Psoas muscle (tissue), 8 donors: ENCODE measurements around the gene IQUB. TPM values are rescaled to one million over a fixed set of nuclear protein-coding genes. Genes with fewer than 3 reads are reported as not detected.
"Not testable (repeated sequence)": the region's sequence is repeated elsewhere in the genome, so short reads cannot be mapped to it uniquely, and the experiment has no call there.

Source experiments
- ATAC-seq, 4 donors: fragments of 200-7000 bp; cut with Tn5 transposase; one replicate each; pipeline ENCODE4 v1.9.1; 2020; ENCODE audit warnings: moderate library complexity in 3 of 4, mild to moderate bottlenecking in 2 of 4
- DNase-seq, 2 donors: peaks; one replicate each; pipeline ENCODE4 v3.0.0-alpha.2; 2020
- H3K27ac ChIP-seq: fragments of 200-600 bp; one replicate; pipeline ENCODE4 v1.8.0; 2022
- H3K27me3 ChIP-seq, 3 donors: fragments of 200-600 bp in 1 of 3; one replicate each; pipeline versions ENCODE4 v1.6.1 to v1.8.0; 2013 to 2022; ENCODE audit warnings: low read length in 2 of 3, mild to moderate bottlenecking in 2 of 3, moderate library complexity in 1 of 3; ENCODE audit not compliant: insufficient read depth in 3 of 3
- H3K36me3 ChIP-seq, 2 donors: fragments of 200-600 bp in 1 of 2; one replicate each; pipeline versions ENCODE4 v1.6.1 to v1.8.0; 2013 to 2022; ENCODE audit warnings: low read depth in 1 of 2, mild to moderate bottlenecking in 1 of 2, moderate library complexity in 1 of 2; ENCODE audit not compliant: insufficient read depth in 1 of 2
- H3K4me1 ChIP-seq: fragments of 200-600 bp; one replicate; pipeline ENCODE4 v1.8.0; 2022
- H3K4me3 ChIP-seq: fragments of 200-600 bp; one replicate; pipeline ENCODE4 v1.8.0; 2022; ENCODE audit warnings: mild to moderate bottlenecking
- H3K9me3 ChIP-seq: fragments of 200-600 bp; one replicate; pipeline ENCODE4 v1.8.0; 2022
- CTCF ChIP-seq: fragments of 200-600 bp; IDR thresholded peaks from one replicate; pipeline ENCODE4 v1.8.0; 2022; ENCODE audit warnings: antibody characterized with exemption
- WGBS, 3 donors: extraction: QIAGEN DNeasy Blood & Tissue Kit; methylation state at CpG; one replicate each; pipeline versions ENCODE4 v1.1.6 to v1.1.7; 2013; 5-methylcytosine and 5-hydroxymethylcytosine counted together
- intact Hi-C, 2 donors: fragments of 100-400 bp; cut with DNase I; formaldehyde crosslinking; loops; one replicate each; pipeline versions ENCODE4 v1.11.0 to v1.14.2; 2022
- polyA plus RNA-seq, 3 donors: library from polyadenylated mRNA; stranded (reverse); fragments of 200-250 nt; gene quantifications; one replicate each; pipeline ENCODE4 v1.2.3, GENCODE V29; 2013
- total RNA-seq, 4 donors: library from RNA; stranded (reverse); fragmentation: NEBNext Ultra II Directional in 2 of 4; extraction: Animal tissue kit (Norgen Biotek cat#: 25700) in 2 of 4; gene quantifications; one replicate each; pipeline versions ENCODE4 v1.2.1 to v1.2.4, GENCODE V29; 2021 to 2023
- donor health status: healthy with polysubstance abuse.
- donor health status: DM: no; HTN: no; CAD: no; lungs with moderate emphysema.
- donor health status: Bipolar disorder and iron deficiency.
- donor health status: healthy.
- donor health status: DM: yes; HTN: yes; CAD: no.
- donor health status: DM: no; HTN: no; CAD: no.
- donor health status: DM: no; HTN: no; CAD: no.
- donor health status: DM: yes; HTN: yes; CAD: no.

The IQUB gene
- total and polyA plus RNA-seq, 7 donors, result 0.14 to 3.5 (median 0.47) TPM

- intact Hi-C loops, result no loop called here
- Histone ChIP-seq H3K36me3 (peaks cover 2 to 58% of the 10 kb centered on the region in 2 donors), H3K27me3 (no peaks in the 10 kb centered on the region), H3K4me3 (no peak overlapping the region), H3K4me1 (peaks cover 48% of the 10 kb centered on the region), H3K9me3 (no peaks in the 10 kb centered on the region), H3K27ac (no peak overlapping the region)
- DNase-seq, result no peak
- no peak for ATAC-seq
- 98% methylated on average over 2 of the region's 2 CpGs for WGBS, 3 donors
- no peak for TF ChIP-seq CTCF
These were observed 18.2 kb upstream of the IQUB start for GRCh38 chr7:123552641-123553040.

- H3K27me3 ChIP-seq, intact Hi-C loops, H3K4me3 ChIP-seq, DNase-seq, ATAC-seq, H3K9me3 ChIP-seq, H3K27ac ChIP-seq: not testable (repeated sequence)
- Histone ChIP-seq H3K4me1 (peaks cover 52% of the 10 kb centered on the region), H3K36me3 (peaks cover 2 to 58% of the 10 kb centered on the region in 2 donors)
These were observed 17.7 kb upstream of the IQUB start for GRCh38 chr7:123552134-123552533.

GRCh38 chr7:123548406-123548805, 14.0 kb upstream of the IQUB start:
- DNase-seq, result no peak
- intact Hi-C loops, result no loop called here
- peaks cover 2 to 49% of the 10 kb centered on the region in 2 donors for H3K36me3 ChIP-seq
- H3K4me3 ChIP-seq, result no peak overlapping the region
- ATAC-seq, result no peak
- peaks cover 22% of the 10 kb centered on the region for H3K4me1 ChIP-seq
- no peaks in the 10 kb centered on the region for H3K9me3 ChIP-seq
- no peaks in the 10 kb centered on the region for H3K27me3 ChIP-seq
- TF ChIP-seq CTCF, result no peak
- H3K27ac ChIP-seq, result no peak overlapping the region
- WGBS, 3 donors, result 79 to 86% (median 83%) methylated on average over 1 of the region's 1 CpG

- H3K27ac ChIP-seq, result no peak overlapping the region
- 54 to 66% (median 65%) methylated on average over 1 of the region's 1 CpG for WGBS, 3 donors
- peaks cover 0 to 9% of the 10 kb centered on the region in 2 donors for H3K36me3 ChIP-seq
- DNase-seq (no peak), ATAC-seq (no peak)
- peaks cover 9% of the 10 kb centered on the region for H3K4me1 ChIP-seq
- no peaks in the 10 kb centered on the region for H3K27me3 ChIP-seq
- TF ChIP-seq CTCF, result no peak
- H3K4me3 ChIP-seq, result no peak overlapping the region
- intact Hi-C loops, result loop anchor here in 1 of 2 donors (5.0 kb wide), 1 partner anchor 48 kb away; no protein-coding TSS in a partner anchor
- no peaks in the 10 kb centered on the region for H3K9me3 ChIP-seq
These were observed 5.5 kb upstream of the IQUB start for GRCh38 chr7:123539871-123540270.

- ATAC-seq (no peak), DNase-seq (no peak)
- intact Hi-C loops, result loop anchor here in 1 of 2 donors (5.0 kb wide), 1 partner anchor 47 kb away; no protein-coding TSS in a partner anchor
- 93 to 100% (median 96%) methylated on average over 1 of the region's 1 CpG for WGBS, 3 donors
- no peak overlapping the region for H3K4me3 ChIP-seq
- TF ChIP-seq CTCF, result no peak
- H3K27me3 ChIP-seq, result no peaks in the 10 kb centered on the region
- H3K36me3 ChIP-seq, result peaks cover 0 to 9% of the 10 kb centered on the region in 2 donors
- H3K9me3 ChIP-seq, result no peaks in the 10 kb centered on the region
- H3K4me1 ChIP-seq, result peaks cover 9% of the 10 kb centered on the region
- peak overlapping the region; percentile 60 for H3K27ac ChIP-seq
These were observed 4.5 kb upstream of the IQUB start for GRCh38 chr7:123538897-123539296.
